ENCODE measurements around the gene MMP7. TPM values are rescaled to one million over a fixed set of nuclear protein-coding genes. Genes with fewer than 3 reads are reported as not detected.

Gene MMP7
- total RNA-seq, 6 experiments from 2014 or later: 0.37 to 2.9 (median 1.1) TPM

DNA sequence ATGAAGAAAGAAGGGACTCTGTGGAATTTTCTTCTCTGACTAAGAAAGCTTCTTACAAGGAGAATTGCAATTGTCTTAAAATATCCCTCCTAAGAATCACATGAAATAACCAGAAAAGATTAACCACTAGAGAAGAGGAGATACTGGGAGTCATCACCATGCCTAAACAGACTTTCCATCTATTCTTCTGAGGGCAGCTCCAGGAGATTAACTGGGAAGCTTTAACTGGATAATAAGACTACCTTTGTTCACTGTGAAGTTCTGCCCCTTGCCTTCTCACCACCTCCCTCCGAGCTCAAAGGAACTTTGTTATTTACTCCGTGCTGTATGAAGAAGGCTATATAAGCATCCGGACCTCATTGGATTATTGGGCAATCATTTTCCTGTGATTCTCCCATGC, 24.5 kb upstream of the MMP7 start:
- Histone ChIP-seq H3K36me3 (no peaks in the 10 kb centered on the region), H3K27me3 (no peaks in the 10 kb centered on the region), H3K27ac (no peak overlapping the region), H3K9me3 (no peaks in the 10 kb centered on the region), H3K4me1 (no peaks in the 10 kb centered on the region), H3K4me3 (no peak overlapping the region)
- ATAC-seq (no peak), DNase-seq (no peak)
- 64% methylated on average over 3 of the region's 3 CpGs for WGBS (ENCODE audit: insufficient coverage, low coverage, low lambda C conversion rate, missing lambda C conversion rate)
- intact Hi-C loops (cut with DNase I): no loop called here
- TF ChIP-seq, protein P1, sequence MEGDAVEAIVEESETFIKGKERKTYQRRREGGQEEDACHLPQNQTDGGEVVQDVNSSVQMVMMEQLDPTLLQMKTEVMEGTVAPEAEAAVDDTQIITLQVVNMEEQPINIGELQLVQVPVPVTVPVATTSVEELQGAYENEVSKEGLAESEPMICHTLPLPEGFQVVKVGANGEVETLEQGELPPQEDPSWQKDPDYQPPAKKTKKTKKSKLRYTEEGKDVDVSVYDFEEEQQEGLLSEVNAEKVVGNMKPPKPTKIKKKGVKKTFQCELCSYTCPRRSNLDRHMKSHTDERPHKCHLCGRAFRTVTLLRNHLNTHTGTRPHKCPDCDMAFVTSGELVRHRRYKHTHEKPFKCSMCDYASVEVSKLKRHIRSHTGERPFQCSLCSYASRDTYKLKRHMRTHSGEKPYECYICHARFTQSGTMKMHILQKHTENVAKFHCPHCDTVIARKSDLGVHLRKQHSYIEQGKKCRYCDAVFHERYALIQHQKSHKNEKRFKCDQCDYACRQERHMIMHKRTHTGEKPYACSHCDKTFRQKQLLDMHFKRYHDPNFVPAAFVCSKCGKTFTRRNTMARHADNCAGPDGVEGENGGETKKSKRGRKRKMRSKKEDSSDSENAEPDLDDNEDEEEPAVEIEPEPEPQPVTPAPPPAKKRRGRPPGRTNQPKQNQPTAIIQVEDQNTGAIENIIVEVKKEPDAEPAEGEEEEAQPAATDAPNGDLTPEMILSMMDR (IDR thresholded peaks at IDR 0.05): no peak
- no peak for TF ChIP-seq POLR2A (IDR thresholded peaks at IDR 0.05)

DNA sequence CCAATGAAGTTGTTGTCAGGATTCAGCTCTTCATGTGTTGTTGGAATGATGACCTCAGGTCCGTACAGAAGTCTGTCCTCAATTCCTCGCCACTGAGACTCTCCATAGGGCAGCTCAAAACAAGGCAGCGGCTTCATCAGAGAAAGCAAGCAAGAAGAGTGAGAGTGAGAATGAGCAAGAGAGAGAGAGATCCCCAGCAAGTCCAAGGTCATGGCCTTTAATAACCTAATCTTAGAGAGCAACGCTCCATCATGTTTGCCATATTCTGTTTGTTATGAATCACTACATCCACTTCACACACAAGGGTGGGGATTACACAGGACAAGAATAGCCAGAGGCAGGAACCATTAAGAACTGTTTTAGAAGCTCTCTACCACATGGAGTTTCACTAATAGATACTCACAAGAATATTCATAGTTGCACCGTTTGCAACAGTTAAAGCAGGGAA, 23.3 kb upstream of the MMP7 start:
- DNase-seq (no peak), ATAC-seq (no peak)
- intact Hi-C loops (cut with DNase I): no loop called here
- WGBS (ENCODE audit: insufficient coverage, low coverage, low lambda C conversion rate, missing lambda C conversion rate): 57% methylated on average over 4 of the region's 5 CpGs
- Histone ChIP-seq H3K36me3 (no peaks in the 10 kb centered on the region), H3K9me3 (no peaks in the 10 kb centered on the region), H3K4me1 (no peaks in the 10 kb centered on the region), H3K27ac (no peak overlapping the region), H3K4me3 (no peak overlapping the region), H3K27me3 (no peaks in the 10 kb centered on the region)
- TF ChIP-seq, protein P1 (IDR thresholded peaks at IDR 0.05): no peak
- no peak for TF ChIP-seq POLR2A (IDR thresholded peaks at IDR 0.05)

DNA sequence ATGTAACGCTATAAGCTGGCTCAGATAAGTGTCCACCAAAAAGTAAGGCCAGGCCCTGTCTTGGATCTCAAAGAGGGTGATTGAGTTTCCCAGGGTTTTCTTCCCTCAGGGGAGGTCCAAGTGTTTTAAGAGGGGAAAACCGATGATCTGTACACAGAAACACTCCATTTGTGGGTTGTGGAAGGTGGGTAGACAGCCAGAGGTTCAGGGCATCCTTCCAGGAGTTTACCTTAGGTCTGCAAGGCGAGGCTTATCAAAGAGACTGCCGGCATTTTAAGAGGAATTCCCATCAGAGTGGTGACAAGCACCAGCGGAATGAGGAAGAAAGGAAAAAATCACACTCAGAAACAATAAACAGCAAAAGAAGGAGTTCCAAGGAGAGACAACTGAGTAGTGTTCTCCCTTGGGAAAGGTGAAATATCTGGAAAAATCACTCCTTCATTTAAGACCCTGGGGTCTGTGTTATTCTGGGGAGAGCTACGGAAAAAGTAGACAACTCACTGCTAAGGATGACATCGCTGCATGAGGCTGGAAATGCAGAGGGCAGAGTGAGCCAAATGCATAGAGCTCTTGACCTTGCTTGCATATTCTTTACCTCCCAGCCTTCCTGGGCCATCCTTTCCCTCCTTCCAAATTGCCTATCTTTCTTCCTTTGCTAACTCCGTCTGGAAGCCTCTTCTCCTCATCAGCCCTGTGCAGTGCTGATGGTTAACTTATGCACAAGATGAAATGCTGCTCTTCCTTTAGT, 22.1 kb upstream of the MMP7 start:
- H3K4me3 ChIP-seq: no peak overlapping the region
- intact Hi-C loops (cut with DNase I): no loop called here
- H3K4me1 ChIP-seq: no peaks in the 10 kb centered on the region
- ATAC-seq: no peak
- no peak for DNase-seq
- H3K9me3 ChIP-seq: no peaks in the 10 kb centered on the region
- H3K27me3 ChIP-seq: no peaks in the 10 kb centered on the region
- TF ChIP-seq, protein P1 (IDR thresholded peaks at IDR 0.05): no peak
- TF ChIP-seq POLR2A (IDR thresholded peaks at IDR 0.05): no peak
- no peak overlapping the region for H3K27ac ChIP-seq
- WGBS (ENCODE audit: insufficient coverage, low coverage, low lambda C conversion rate, missing lambda C conversion rate): 45% methylated on average over 7 of the region's 8 CpGs
- no peaks in the 10 kb centered on the region for H3K36me3 ChIP-seq

DNA sequence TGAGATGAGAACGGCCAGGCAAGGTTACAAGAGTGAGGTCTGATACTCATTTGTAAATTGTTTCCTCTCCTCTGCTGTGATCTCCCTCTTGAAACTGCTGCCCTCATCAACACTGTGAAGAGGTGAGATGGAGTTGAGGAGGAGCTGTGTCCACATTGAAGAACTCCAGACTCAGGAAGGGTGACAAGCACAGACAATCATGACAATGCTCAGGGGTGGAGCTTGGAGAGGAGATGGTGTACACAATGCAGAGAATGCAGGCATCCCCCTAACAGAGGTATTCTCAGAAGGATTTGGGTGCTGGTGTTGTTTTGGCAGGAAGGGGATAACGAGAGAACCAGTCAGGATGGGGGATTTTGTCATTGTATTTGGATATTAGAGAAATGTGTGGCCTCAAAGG, 21.5 kb upstream of the MMP7 start:
- no peak overlapping the region for H3K4me3 ChIP-seq
- WGBS (ENCODE audit: insufficient coverage, low coverage, low lambda C conversion rate, missing lambda C conversion rate): 71% methylated on average over 2 of the region's 2 CpGs
- intact Hi-C loops (cut with DNase I): no loop called here
- no peak overlapping the region for H3K27ac ChIP-seq
- no peaks in the 10 kb centered on the region for H3K27me3 ChIP-seq
- no peaks in the 10 kb centered on the region for H3K4me1 ChIP-seq
- TF ChIP-seq POLR2A (IDR thresholded peaks at IDR 0.05): no peak
- TF ChIP-seq, protein P1 (IDR thresholded peaks at IDR 0.05): no peak
- DNase-seq: no peak
- no peak for ATAC-seq
- H3K36me3 ChIP-seq: no peaks in the 10 kb centered on the region
- H3K9me3 ChIP-seq: no peaks in the 10 kb centered on the region

Measured in right lobe of liver (tissue), 6 donors.